H1 (cell line): ENCODE data around the gene NELFCD. TPM values are rescaled to one million over a fixed set of nuclear protein-coding genes. Genes with fewer than 3 reads are reported as not detected.

Experiments
- CTCF ChIA-PET: fragments of 300-600 bp; sonication (Branson Sonifier 250); formaldehyde crosslinking; loops from one replicate; lab custom pipeline; 2021; ENCODE audit not compliant: partially characterized antibody; lab: Charles Lee
- POLR2A ChIA-PET: fragments of 300-600 bp; sonication (Branson Sonifier 250); formaldehyde crosslinking; loops from one replicate; lab custom pipeline; 2021; ENCODE audit warnings: inconsistent platforms; ENCODE audit not compliant: partially characterized antibody; lab: Charles Lee
- DNase-seq, 2 experiments: peaks; one replicate each; pipeline versions ENCODE4 v3.0.0 to v3.0.0-alpha.2; 2010 to 2022; ENCODE audit warnings: low spot score in 2 of 2, low read depth in 1 of 2, mixed read lengths in 1 of 2
- FAIRE-seq: peaks from 2 replicates; lab custom pipeline; 2011; peaks lifted over from hg19 to GRCh38; lab: Jason Lieb, UNC
- H2AFZ ChIP-seq: 2 replicates; pipeline ENCODE4 v1.8.1; 2012; ENCODE audit warnings: low read length, inconsistent platforms
- H2AK5ac ChIP-seq: 2 replicates; pipeline ENCODE4 v1.6.1; 2013; ENCODE audit warnings: low read depth, low read length
- H2BK120ac ChIP-seq: replicated peaks from 2 replicates; pipeline ENCODE3; 2013; ENCODE audit warnings: low read depth, low read length, inconsistent platforms
- H2BK12ac ChIP-seq: 2 replicates; pipeline ENCODE4 v1.6.1; 2013; ENCODE audit warnings: low read depth, low read length
- H2BK15ac ChIP-seq: 2 replicates; pipeline ENCODE4 v1.6.1; 2013; ENCODE audit warnings: low read length
- H2BK20ac ChIP-seq: 2 replicates; pipeline ENCODE4 v1.6.1; 2013; ENCODE audit warnings: low read length
- H2BK5ac ChIP-seq: 2 replicates; pipeline ENCODE4 v1.6.1; 2013; ENCODE audit warnings: low read depth, low read length
- H3K14ac ChIP-seq: 2 replicates; pipeline ENCODE4 v1.6.1; 2013; ENCODE audit warnings: inconsistent platforms; ENCODE audit not compliant: insufficient read length
- H3K18ac ChIP-seq: 2 replicates; pipeline ENCODE4 v1.6.1; 2013; ENCODE audit warnings: low read length; ENCODE audit errors: extremely low read depth
- H3K23ac ChIP-seq: 2 replicates; pipeline ENCODE4 v1.6.1; 2013; ENCODE audit warnings: inconsistent platforms; ENCODE audit not compliant: insufficient read length
- H3K23me2 ChIP-seq: 2 replicates; pipeline ENCODE4 v1.6.1; 2013; ENCODE audit warnings: low read depth, low read length
- H3K27ac ChIP-seq: 2 replicates; pipeline ENCODE4 v1.6.1; 2011; ENCODE audit warnings: low read depth, low read length, inconsistent platforms
- H3K27me3 ChIP-seq, 4 experiments: replicated peaks in 1 of 4; 1 replicate in 1 of 4; 2 replicates in 3 of 4; pipeline versions ENCODE4 v1.6.1 to v1.8.1; 2011 to 2013; ENCODE audit warnings: low read length in 3 of 4, mild to moderate bottlenecking in 3 of 4, inconsistent platforms in 2 of 4, mixed read lengths in 2 of 4, moderate library complexity in 1 of 4; ENCODE audit not compliant: control insufficient read depth in 3 of 4, insufficient read depth in 3 of 4; ENCODE audit errors: extremely low read depth in 1 of 4
- H3K36me3 ChIP-seq, 4 experiments: 2 replicates each; pipeline versions ENCODE4 v1.6.1 to v1.8.1; 2011 to 2013; ENCODE audit warnings: mild to moderate bottlenecking in 4 of 4, low read length in 3 of 4, moderate library complexity in 2 of 4, control low read depth in 1 of 4, inconsistent platforms in 1 of 4; ENCODE audit not compliant: insufficient read depth in 4 of 4, control insufficient read depth in 2 of 4
- H3K4ac ChIP-seq: replicated peaks from 2 replicates; pipeline ENCODE3; 2013; ENCODE audit warnings: low read length, low read depth, mixed read lengths, inconsistent platforms; ENCODE audit not compliant: insufficient read length
- H3K4me1 ChIP-seq, 4 experiments: replicated peaks in 1 of 4; 1 replicate in 1 of 4; 2 replicates in 3 of 4; pipeline versions ENCODE4 v1.6.1 to v1.8.1; 2011 to 2013; ENCODE audit warnings: low read length in 3 of 4, inconsistent platforms in 2 of 4, mixed read lengths in 1 of 4; ENCODE audit not compliant: insufficient read depth in 4 of 4, control insufficient read depth in 3 of 4
- H3K4me2 ChIP-seq, 2 experiments: 2 replicates each; pipeline versions ENCODE4 v1.6.1 to v1.8.1; 2011 to 2013; ENCODE audit warnings: low read depth in 2 of 2, low read length in 2 of 2, control low read depth in 1 of 2, inconsistent platforms in 1 of 2, mild to moderate bottlenecking in 1 of 2; ENCODE audit not compliant: insufficient read depth in 1 of 2
- H3K4me3 ChIP-seq, 4 experiments: fragments of 200-600, 300-600 bp in 1 of 4; sonication (generic), shearing (Covaris generic), sonication (Bioruptor Twin) in 1 of 4; 2 replicates each; pipeline versions ENCODE4 v1.5.1 to v1.8.1; 2011 to 2016; ENCODE audit warnings: low read length in 4 of 4, low read depth in 3 of 4, control low read depth in 2 of 4, inconsistent platforms in 2 of 4, mild to moderate bottlenecking in 2 of 4, mixed read lengths in 1 of 4, moderate library complexity in 1 of 4; ENCODE audit not compliant: insufficient read depth in 2 of 4; ENCODE audit errors: extremely low read depth in 1 of 4
- H3K56ac ChIP-seq: replicated peaks from 2 replicates; pipeline ENCODE3; 2013; ENCODE audit warnings: low read depth, mild to moderate bottlenecking, mixed read lengths, low read length, inconsistent platforms; ENCODE audit not compliant: insufficient read length
- H3K79me1 ChIP-seq: 2 replicates; pipeline ENCODE4 v1.6.1; 2013; ENCODE audit warnings: low read depth, low read length, control low read depth
- H3K79me2 ChIP-seq, 2 experiments: 2 replicates each; pipeline versions ENCODE4 v1.6.1 to v1.8.1; 2012 to 2013; ENCODE audit warnings: low read length in 2 of 2, mild to moderate bottlenecking in 2 of 2, inconsistent platforms in 1 of 2; ENCODE audit not compliant: insufficient read depth in 2 of 2, control insufficient read depth in 1 of 2
- H3K9ac ChIP-seq, 4 experiments: replicated peaks in 1 of 4; 1 replicate in 1 of 4; 2 replicates in 3 of 4; pipeline versions ENCODE4 v1.6.1 to v1.8.1; 2011 to 2013; ENCODE audit warnings: low read depth in 3 of 4, low read length in 3 of 4, control low read depth in 2 of 4, mild to moderate bottlenecking in 2 of 4, moderate library complexity in 2 of 4, inconsistent platforms in 1 of 4; ENCODE audit errors: extremely low read depth in 1 of 4
- H3K9me3 ChIP-seq, 2 experiments: 2 replicates each; pipeline versions ENCODE4 v1.6.1 to v1.8.1; 2012 to 2013; ENCODE audit warnings: mild to moderate bottlenecking in 2 of 2, moderate library complexity in 2 of 2, control low read depth in 1 of 2, inconsistent platforms in 1 of 2, low read depth in 1 of 2, low read length in 1 of 2, mixed read lengths in 1 of 2; ENCODE audit not compliant: insufficient read depth in 2 of 2
- H4K20me1 ChIP-seq, 2 experiments: replicated peaks in 1 of 2; 2 replicates each; pipeline versions ENCODE3 to v1.8.1; 2011 to 2013; ENCODE audit warnings: inconsistent platforms in 2 of 2, low read length in 2 of 2, mild to moderate bottlenecking in 1 of 2; ENCODE audit not compliant: insufficient read depth in 2 of 2, control insufficient read depth in 1 of 2
- H4K5ac ChIP-seq: 2 replicates; pipeline ENCODE4 v1.6.1; 2013; ENCODE audit warnings: low read length, low read depth, mixed read lengths, inconsistent platforms; ENCODE audit not compliant: insufficient read length
- H4K8ac ChIP-seq: 2 replicates; pipeline ENCODE4 v1.8.0; 2013; ENCODE audit warnings: mild to moderate bottlenecking, moderate library complexity, low read length, inconsistent platforms; ENCODE audit not compliant: insufficient read depth; ENCODE audit errors: extremely low read depth
- H4K91ac ChIP-seq: replicated peaks from 2 replicates; pipeline ENCODE3; 2013; ENCODE audit warnings: low read length, mixed read lengths, inconsistent platforms; ENCODE audit not compliant: insufficient read length
- CREB1 ChIP-seq: IDR thresholded peaks from 2 replicates; pipeline ENCODE4 v1.6.1; 2012; ENCODE audit warnings: inconsistent platforms
- CTBP2 ChIP-seq: IDR thresholded peaks from 2 replicates; pipeline ENCODE4 v1.7.0; 2011; ENCODE audit warnings: borderline replicate concordance, mild to moderate bottlenecking, moderate library complexity, mixed read lengths, low read length; ENCODE audit not compliant: insufficient read depth, insufficient read length
- FOSL1 ChIP-seq: IDR thresholded peaks from 2 replicates; pipeline ENCODE4 v1.6.1; 2011; ENCODE audit warnings: mild to moderate bottlenecking, low read depth, low read length, moderate library complexity; ENCODE audit not compliant: insufficient read depth
- GTF2F1 ChIP-seq: IDR thresholded peaks from 2 replicates; pipeline ENCODE4 v1.6.1; 2012; ENCODE audit warnings: low read depth, low read length, improper control_type of control experiment, borderline replicate concordance
- HDAC6 ChIP-seq: IDR thresholded peaks from one replicate; pipeline ENCODE4 v1.7.1; 2012; ENCODE audit warnings: low read depth, mild to moderate bottlenecking, inconsistent platforms, low read length, moderate library complexity
- KDM4A ChIP-seq: IDR thresholded peaks from one replicate; pipeline ENCODE4 v1.7.1; 2012; ENCODE audit warnings: low read depth, mild to moderate bottlenecking, moderate library complexity, low read length, inconsistent platforms; ENCODE audit not compliant: severe bottlenecking
- SIN3A ChIP-seq, 2 experiments: IDR thresholded peaks in 1 of 2; conservative IDR thresholded peaks in 1 of 2; 2 replicates each; pipeline ENCODE4 v1.6.1; 2011 to 2012; ENCODE audit warnings: low read length in 2 of 2, improper control_type of control experiment in 1 of 2, low read depth in 1 of 2, mild to moderate bottlenecking in 1 of 2
- SP4 ChIP-seq: IDR thresholded peaks from 2 replicates; pipeline ENCODE4 v1.6.1; 2012; ENCODE audit warnings: low read length, inconsistent platforms
- whole genome bisulfite sequencing, 2 experiments: shearing (Covaris generic) in 1 of 2; methylation state at CpG; one replicate each; pipeline versions ENCODE4 v1.1.6 to v1.1.7; 2013 to 2015; ENCODE audit warnings: low lambda C conversion rate in 2 of 2, mixed read lengths in 2 of 2, inconsistent platforms in 1 of 2, low coverage in 1 of 2, missing lambda C conversion rate in 1 of 2; ENCODE audit not compliant: insufficient replicate concordance in 2 of 2, insufficient coverage in 1 of 2, insufficient read length in 1 of 2; ENCODE audit errors: extremely low coverage in 1 of 2, missing lambda C conversion rate in 1 of 2; 5-methylcytosine and 5-hydroxymethylcytosine counted together
- polyA plus RNA-seq, 7 experiments: library from polyadenylated mRNA; depleted of rRNA in 3 of 7; stranded (reverse) in 5 of 7; unstranded in 2 of 7; fragments of >200 nt in 5 of 7; fragments of 200-250 nt in 2 of 7; gene quantifications; 1 replicate in 5 of 7; 2 replicates in 1 of 7; 4 replicates in 1 of 7; pipeline versions ENCODE4 v1.2.1 to v1.2.3, GENCODE V29; 2011 to 2013; ENCODE audit warnings: missing spikeins in 2 of 7, mixed read lengths in 2 of 7
- total RNA-seq: library from RNA; stranded (reverse); fragmentation: NEBNext Ultra II Directional; extraction: Animal tissue kit (Norgen Biotek cat#: 25700); gene quantifications from 2 replicates; pipeline ENCODE4 v1.2.1, GENCODE V29; 2021

The NELFCD gene
- total and polyA plus RNA-seq, 2 of the 8 experiments (the other 6 are each of a cell fraction or from before 2014, with no cell fraction given), result 35.5 to 59.6 TPM

- Histone ChIP-seq H4K20me1 (no peaks in the 10 kb centered on the region), H3K56ac (no peak overlapping the region), H3K9ac (no peak overlapping the region), H3K9me3 (no peaks in the 10 kb centered on the region), H2BK12ac (0 out of 2 replicates have a peak overlapping the region, but pooled peaks have one; percentile 50), H3K27ac (no peak overlapping the region), H4K5ac (no peak overlapping the region), H3K23ac (no peak overlapping the region), H3K23me2 (peaks cover 2% of the 10 kb centered on the region; the same call in 1 of the 2 replicates), H3K4ac (no peak overlapping the region), H2BK5ac (no peak overlapping the region), H3K4me2 (no peak overlapping the region), H3K27me3 (peaks cover 0 to 12% (median 5%) of the 10 kb centered on the region in 4 experiments; a peak in 4 of 7 replicates), H3K14ac (no peak overlapping the region), H4K91ac (no peak overlapping the region), H3K18ac (no peak overlapping the region), H4K8ac (0 out of 2 replicates have a peak overlapping the region, but pooled peaks have one; percentile 18), H2BK20ac (no peak overlapping the region), H2AFZ (no peak overlapping the region), H2AK5ac (no peak overlapping the region), H3K4me1 (peaks cover 0 to 8% (median 7%) of the 10 kb centered on the region in 4 experiments; a peak in 3 of 7 replicates), H2BK15ac (no peak overlapping the region), H3K36me3 (no peaks in the 10 kb centered on the region), H2BK120ac (no peak overlapping the region), H3K79me2 (no peaks in the 10 kb centered on the region), H3K4me3 (no peak overlapping the region), H3K79me1 (no peaks in the 10 kb centered on the region)
- no peak for FAIRE-seq
- no peak for DNase-seq
- no peak for TF ChIP-seq HDAC6
- TF ChIP-seq CTBP2, result no peak
- TF ChIP-seq SIN3A (conservative IDR thresholded peaks at IDR 0.05 in 1 of 2, IDR thresholded peaks at IDR 0.05 in 1 of 2; ENCODE audit: low read depth in 1 of 2, low read length in 2 of 2), result no peak
- TF ChIP-seq FOSL1, result no peak
- TF ChIP-seq CREB1, result no peak
- TF ChIP-seq GTF2F1, result no peak
- no peak for TF ChIP-seq KDM4A
- TF ChIP-seq SP4, result no peak
- 95% methylated on average over 8 of the region's 8 CpGs; no CpG with 5 or more reads in 1 of the 2 experiments for WGBS, 2 experiments
- POLR2A ChIA-PET, result interaction anchor here (0.6 to 1.7 kb wide), 2 partner anchors 12 to 158 kb away, joined by 3 to 9 read pairs; partner anchors contain the start of gene GNAS
- CTCF ChIA-PET, result interaction anchor here (0.7 to 1.3 kb wide), 3 partner anchors 9 to 1202 kb away, joined by 3 to 5 read pairs (median 3); no protein-coding TSS in a partner anchor
Measured at GRCh38 chr20:59010321-59010994, 29.4 kb downstream of the NELFCD start.
